Upper lobe of right lung (tissue), 1 donor: Measurements from ENCODE around the gene EAF1. TPM values are rescaled to one million over a fixed set of nuclear protein-coding genes. Genes with fewer than 3 reads are reported as not detected.
"Not testable (repeated sequence)": the region's sequence is repeated elsewhere in the genome, so short reads cannot be mapped to it uniquely, and the experiment has no call there.

Source experiments
- ATAC-seq: fragments of 200-7000 bp; cut with Tn5 transposase; one replicate; pipeline ENCODE4 v1.9.1; 2020; ENCODE audit warnings: mild to moderate bottlenecking, moderate library complexity
- DNase-seq: peaks from one replicate; pipeline ENCODE4 v3.0.0-alpha.2; 2020
- H3K27ac ChIP-seq: fragments of 200-600 bp; one replicate; pipeline ENCODE4 v1.8.0; 2022
- H3K27me3 ChIP-seq: fragments of 200-600 bp; one replicate; pipeline ENCODE4 v1.8.0; 2022; ENCODE audit warnings: mild to moderate bottlenecking
- H3K36me3 ChIP-seq: fragments of 200-600 bp; one replicate; pipeline ENCODE4 v1.8.0; 2022
- H3K4me1 ChIP-seq: fragments of 200-600 bp; one replicate; pipeline ENCODE4 v1.8.0; 2022
- H3K4me3 ChIP-seq: fragments of 200-600 bp; one replicate; pipeline ENCODE4 v1.8.0; 2022; ENCODE audit warnings: mild to moderate bottlenecking
- H3K9me3 ChIP-seq: fragments of 200-600 bp; one replicate; pipeline ENCODE4 v1.8.0; 2022
- intact Hi-C: fragments of 100-400 bp; cut with DNase I; formaldehyde crosslinking; loops from one replicate; pipeline ENCODE4 v1.11.0; 2022
- total RNA-seq: library from RNA; stranded (reverse); fragmentation: NEBNext Ultra II Directional; extraction: Animal tissue kit (Norgen Biotek cat#: 25700); gene quantifications from one replicate; pipeline ENCODE4 v1.2.1, GENCODE V29; 2021
- TF ChIP-seq, protein P1 (sequence below): fragments of 200-600 bp; IDR thresholded peaks from one replicate; pipeline ENCODE4 v1.8.0; 2022; ENCODE audit warnings: antibody characterized with exemption
- donor health status: DM: no; HTN: yes; CAD: no; lungs with severe emphysema.

Gene EAF1
- total RNA-seq, 1 donor from 2014 or later = 24.6 TPM

DNA sequence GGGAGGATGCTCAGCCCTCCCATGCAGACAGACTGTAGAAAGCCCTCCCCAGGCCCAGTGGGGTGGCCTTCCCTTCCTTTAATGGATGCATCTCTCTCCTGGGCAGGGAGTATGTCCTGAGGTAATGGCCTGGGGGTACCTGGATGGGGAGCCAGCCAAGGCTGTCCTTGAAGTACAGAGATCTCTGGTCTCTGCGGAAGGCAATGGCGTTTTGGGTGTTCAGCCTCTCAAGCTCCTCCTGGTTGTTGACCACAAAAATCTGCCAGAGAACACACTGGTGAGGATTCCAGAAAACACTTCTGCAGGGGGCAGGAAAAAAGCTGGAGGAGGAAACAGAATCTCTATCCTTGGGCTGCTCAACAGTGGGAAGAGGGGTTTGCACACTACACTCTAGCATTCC lies 28.9 kb downstream of the EAF1 start:
- intact Hi-C loops = no loop called here
- ATAC-seq (no peak), DNase-seq (no peak)
- Histone ChIP-seq H3K4me3 (no peak overlapping the region), H3K4me1 (no peaks in the 10 kb centered on the region), H3K27ac (no peak overlapping the region), H3K27me3 (no peaks in the 10 kb centered on the region), H3K9me3 (no peaks in the 10 kb centered on the region), H3K36me3 (no peaks in the 10 kb centered on the region)
- TF ChIP-seq, protein P1, sequence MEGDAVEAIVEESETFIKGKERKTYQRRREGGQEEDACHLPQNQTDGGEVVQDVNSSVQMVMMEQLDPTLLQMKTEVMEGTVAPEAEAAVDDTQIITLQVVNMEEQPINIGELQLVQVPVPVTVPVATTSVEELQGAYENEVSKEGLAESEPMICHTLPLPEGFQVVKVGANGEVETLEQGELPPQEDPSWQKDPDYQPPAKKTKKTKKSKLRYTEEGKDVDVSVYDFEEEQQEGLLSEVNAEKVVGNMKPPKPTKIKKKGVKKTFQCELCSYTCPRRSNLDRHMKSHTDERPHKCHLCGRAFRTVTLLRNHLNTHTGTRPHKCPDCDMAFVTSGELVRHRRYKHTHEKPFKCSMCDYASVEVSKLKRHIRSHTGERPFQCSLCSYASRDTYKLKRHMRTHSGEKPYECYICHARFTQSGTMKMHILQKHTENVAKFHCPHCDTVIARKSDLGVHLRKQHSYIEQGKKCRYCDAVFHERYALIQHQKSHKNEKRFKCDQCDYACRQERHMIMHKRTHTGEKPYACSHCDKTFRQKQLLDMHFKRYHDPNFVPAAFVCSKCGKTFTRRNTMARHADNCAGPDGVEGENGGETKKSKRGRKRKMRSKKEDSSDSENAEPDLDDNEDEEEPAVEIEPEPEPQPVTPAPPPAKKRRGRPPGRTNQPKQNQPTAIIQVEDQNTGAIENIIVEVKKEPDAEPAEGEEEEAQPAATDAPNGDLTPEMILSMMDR = no peak

DNA sequence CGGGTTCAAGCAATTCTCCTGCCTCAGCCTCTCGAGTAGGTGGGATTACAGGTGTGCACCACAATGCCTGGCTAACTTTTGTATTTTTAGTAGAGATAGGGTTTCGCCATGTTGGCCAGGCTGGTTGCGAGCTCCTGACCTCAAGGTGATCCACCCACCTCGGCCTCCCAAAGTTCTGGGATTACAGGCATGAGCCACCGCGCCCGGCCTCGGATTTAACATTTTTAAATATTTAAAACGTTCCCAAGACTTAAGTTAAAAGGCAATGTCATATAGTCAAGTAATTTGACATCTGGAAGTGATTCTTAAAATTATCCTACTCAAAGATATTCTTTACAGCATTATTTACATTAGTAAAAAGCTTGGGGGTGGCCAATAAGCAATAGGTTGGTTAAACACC lies 29.5 kb downstream of the EAF1 start:
- H3K36me3 ChIP-seq, DNase-seq, H3K27me3 ChIP-seq, H3K4me3 ChIP-seq, H3K4me1 ChIP-seq, H3K27ac ChIP-seq, intact Hi-C loops, ATAC-seq, H3K9me3 ChIP-seq: not testable (repeated sequence)

DNA sequence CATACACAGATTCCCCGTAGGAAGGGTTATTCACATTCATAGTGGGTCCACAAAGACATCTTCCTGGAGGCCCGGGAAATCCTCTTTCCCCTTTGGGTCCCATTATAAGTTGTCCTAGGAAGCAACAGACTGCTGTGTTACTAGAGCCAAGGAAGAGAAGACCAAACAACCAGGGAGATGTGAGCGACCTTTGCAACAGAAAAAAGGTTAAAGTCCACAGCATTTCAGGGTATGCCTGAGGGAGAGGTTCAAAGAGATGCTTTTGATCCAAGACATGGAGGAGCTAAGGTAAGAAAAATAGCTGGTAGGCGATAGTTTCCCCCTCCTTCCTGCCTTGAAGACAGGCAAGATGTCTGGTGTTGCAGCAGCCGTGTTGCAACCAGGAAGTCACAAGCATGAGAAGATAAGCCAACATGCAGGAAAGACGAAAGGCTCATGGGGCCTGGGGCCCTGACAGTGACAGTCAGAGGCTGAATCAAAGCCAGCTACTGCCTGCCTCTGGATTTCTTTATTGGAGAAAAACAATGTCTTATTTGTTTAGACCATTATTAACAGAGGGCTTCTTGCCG lies 30.9 kb downstream of the EAF1 start:
- intact Hi-C loops = no loop called here
- TF ChIP-seq, protein P1 = no peak
- H3K4me1 ChIP-seq = no peaks in the 10 kb centered on the region
- no peaks in the 10 kb centered on the region for H3K27me3 ChIP-seq
- H3K9me3 ChIP-seq = no peaks in the 10 kb centered on the region
- DNase-seq (no peak), ATAC-seq (peak; percentile 42)
- no peak overlapping the region for H3K27ac ChIP-seq
- no peaks in the 10 kb centered on the region for H3K36me3 ChIP-seq
- H3K4me3 ChIP-seq = no peak overlapping the region

DNA sequence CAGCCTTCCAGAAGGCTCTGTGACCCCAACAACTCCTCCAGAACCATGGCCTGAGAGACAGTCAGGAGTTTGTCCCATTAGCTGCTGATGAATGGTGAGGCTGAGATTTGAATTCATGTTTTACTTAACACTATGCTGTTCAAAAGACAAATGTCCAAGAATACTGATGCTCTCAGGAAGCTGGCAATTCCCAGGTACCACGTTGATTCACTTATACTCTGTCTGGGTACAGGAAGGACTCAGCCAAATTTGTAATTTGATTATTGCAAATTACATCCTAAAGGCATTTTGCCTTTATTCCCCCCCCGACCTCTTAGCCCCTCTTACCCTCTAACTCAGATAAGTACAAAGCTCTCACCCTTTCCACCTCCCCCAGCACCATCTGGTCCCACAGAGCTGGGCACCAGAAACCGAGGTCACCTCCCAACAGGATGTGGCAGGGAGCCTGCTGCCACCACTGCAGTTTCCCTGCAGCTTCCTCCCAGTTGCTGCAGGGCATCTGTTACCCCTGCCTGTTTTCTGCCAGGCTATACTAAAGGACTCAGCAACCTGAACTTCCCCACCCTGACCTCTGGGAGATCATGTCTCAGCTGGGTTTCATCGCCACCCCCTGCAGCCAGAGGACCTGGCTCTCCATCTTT lies 33.6 kb downstream of the EAF1 start:
- Histone ChIP-seq H3K4me1 (no peaks in the 10 kb centered on the region), H3K27ac (no peak overlapping the region), H3K4me3 (no peak overlapping the region), H3K9me3 (no peaks in the 10 kb centered on the region), H3K36me3 (no peaks in the 10 kb centered on the region), H3K27me3 (no peaks in the 10 kb centered on the region)
- DNase-seq = no peak
- no peak for ATAC-seq
- TF ChIP-seq, protein P1 = no peak
- intact Hi-C loops = no loop called here

DNA sequence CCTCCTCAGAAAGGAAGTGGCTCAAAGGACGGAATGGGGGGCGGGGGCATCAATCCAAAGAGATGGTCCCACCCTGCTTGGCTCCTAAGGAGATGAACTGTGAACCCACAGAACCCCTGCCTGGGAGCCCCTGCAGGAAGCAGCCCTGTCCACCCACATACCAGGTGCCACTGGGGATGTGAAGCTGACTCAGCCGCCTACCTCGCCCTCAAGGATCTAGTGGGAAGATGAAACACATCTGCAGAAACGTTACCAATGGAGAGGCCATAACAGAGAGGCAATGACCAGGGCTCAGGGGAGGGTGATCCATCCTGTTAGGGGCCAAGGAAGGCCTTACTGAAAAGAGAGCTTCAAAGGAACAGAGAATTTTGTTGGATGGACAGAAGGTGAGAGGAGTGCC lies 35.1 kb downstream of the EAF1 start:
- Histone ChIP-seq H3K27ac (no peak overlapping the region), H3K4me1 (no peaks in the 10 kb centered on the region), H3K9me3 (no peaks in the 10 kb centered on the region), H3K4me3 (no peak overlapping the region), H3K27me3 (no peaks in the 10 kb centered on the region), H3K36me3 (no peaks in the 10 kb centered on the region)
- no peak for ATAC-seq
- TF ChIP-seq, protein P1 = no peak
- intact Hi-C loops = no loop called here
- DNase-seq = no peak

DNA sequence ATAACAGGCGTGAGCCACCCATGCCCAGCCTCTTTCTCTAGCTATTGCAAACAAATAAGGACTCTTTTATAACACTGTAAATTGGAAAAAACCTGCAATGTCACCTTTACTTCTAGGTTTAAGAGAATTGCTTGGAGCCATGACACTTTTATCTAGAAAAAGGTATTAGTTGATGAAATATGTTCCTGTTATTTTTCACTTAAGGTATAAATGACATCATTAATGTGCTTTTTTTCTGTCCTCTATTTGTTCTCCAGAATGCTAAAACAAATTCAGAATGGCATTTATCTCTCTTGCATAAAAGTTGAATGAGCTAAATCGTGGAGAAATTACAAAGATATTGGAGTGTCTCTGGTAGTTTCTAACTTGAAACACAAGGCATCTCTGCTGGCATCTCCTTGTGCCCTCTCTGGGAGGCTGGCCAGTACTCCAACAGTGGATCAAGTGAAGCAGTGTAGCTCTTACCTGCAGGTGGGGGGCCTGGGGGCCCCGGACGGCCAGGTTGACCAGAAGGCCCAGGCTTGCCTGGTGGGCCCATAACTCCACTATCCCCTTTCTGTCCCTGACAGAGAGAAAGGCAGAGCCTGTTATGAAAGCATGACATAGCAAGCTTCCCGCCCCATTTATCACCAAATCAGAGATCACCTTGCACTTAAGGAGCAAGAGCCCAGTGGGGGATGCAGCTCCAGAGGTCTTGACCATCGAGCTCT lies 38.6 kb downstream of the EAF1 start:
- Histone ChIP-seq H3K27ac (no peak overlapping the region), H3K36me3 (no peaks in the 10 kb centered on the region), H3K4me1 (no peaks in the 10 kb centered on the region), H3K4me3 (no peak overlapping the region), H3K9me3 (no peaks in the 10 kb centered on the region), H3K27me3 (no peaks in the 10 kb centered on the region)
- TF ChIP-seq, protein P1 = no peak
- intact Hi-C loops = no loop called here
- ATAC-seq (no peak), DNase-seq (no peak)
